Kasumi-1 (cell line): ENCODE measurements around the gene PDZD2.
"Not testable (repeated sequence)": the region's sequence is repeated elsewhere in the genome, so short reads cannot be mapped to it uniquely, and the experiment has no call there.

Experiments
- DNase-seq, 2 experiments: peaks; one replicate each; lab custom pipeline; 2025; lab: John Stamatoyannopoulos, UW

Gene PDZD2

DNA sequence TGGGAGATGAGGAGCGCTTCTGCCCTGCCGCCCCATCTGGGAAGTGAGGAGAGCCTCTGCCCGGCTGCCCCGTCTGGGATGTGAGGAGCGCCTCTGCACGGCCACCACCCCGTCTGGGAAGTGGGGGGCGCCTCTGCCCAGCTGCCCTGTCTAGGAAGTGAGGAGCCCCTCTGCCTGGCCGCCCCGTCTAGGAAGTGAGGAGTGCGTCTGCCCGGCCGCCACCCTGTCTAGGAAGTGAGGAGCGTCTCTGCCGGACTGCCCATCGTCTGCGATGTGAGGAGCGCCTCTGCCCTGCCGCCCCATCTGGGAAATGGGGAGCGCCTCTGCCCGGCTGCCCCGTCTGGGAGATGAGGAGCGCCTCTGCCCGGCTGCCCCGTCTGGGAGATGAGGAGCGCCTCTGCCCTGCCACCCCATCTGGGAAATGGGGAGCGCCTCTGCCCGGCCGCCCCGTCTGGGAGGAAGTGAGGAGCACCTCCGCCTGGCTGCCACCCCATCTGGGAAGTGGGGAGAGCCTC, 401.3 kb downstream of the PDZD2 start:
- not testable (repeated sequence) for DNase-seq

DNA sequence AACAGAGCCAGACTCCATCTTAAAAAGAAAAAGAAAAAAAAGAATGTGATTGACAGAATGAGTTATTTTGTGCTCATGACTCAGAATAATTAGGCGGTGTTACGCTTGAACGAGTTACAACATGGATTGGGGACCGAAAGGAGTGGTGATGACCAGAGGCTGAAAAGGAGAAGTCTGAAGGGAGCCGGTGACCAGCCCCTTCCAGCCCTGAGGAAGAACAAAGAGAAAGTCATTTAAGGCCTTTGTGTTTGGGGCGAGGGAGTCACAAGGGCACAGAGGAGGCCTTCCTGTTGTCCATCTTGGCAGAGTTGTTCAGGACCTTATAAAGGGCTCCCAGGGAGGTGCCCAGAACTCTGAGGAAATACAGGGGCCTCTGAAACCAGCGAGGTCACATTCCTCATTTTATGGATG, 403.6 kb downstream of the PDZD2 start:
- DNase-seq, result no peak

DNA sequence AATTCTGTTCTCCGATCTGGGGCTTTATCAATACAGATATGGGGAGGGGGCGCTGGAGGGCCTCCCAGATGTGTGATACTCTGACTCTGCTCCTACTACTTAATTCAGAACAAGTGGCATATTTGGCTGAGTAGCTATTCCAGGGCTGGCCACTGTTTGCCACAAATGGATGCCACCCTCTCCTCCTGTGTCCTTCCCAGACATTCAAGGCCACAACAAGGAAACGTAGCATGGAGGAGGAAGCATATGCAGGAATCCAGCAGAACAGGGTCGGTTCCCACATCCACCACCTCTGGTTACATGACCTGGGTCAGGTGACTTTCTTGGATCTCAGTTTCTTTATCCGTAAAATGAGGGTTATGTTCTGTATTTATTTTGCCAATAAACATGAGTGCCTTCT, 404.2 kb downstream of the PDZD2 start:
- DNase-seq, result no peak

DNA sequence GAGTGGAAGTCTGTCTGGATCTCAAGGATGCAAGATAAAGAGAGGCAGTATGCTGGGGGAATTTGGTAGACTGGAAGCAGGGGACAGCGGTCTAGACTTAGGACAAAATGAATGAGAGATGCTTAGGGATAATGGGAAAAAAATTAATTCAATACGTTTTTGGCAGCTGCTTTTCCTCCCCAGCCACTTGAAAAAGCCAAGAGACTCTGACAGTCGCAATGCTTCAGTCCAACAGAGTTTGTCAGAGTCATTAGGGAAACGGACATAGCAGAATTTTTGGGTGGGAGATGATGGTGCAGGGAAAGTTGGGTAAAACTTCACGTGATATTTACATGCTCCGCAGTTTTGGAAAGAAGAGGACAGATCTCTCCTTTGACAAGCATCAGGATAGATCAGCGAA, 405.5 kb downstream of the PDZD2 start:
- no peak for DNase-seq

DNA sequence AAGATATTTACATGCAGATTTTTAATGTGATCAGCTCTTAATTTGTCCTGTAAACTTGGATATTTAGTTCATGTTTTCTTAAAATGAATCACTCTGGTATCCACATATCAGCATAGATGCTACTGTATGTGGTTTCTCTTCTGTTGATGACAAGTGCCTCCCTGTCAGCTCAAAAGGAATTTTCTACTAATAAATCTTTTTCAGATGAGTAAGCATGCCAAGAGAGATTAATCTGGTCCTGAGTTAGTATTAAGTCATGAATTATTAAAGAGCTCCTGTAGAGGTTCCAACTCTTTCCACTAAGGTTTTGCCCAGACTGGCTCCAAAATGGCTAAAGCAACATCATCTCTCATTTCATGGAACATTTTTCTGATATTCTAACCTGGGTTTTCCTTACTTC, 406.0 kb downstream of the PDZD2 start:
- DNase-seq, result no peak

DNA sequence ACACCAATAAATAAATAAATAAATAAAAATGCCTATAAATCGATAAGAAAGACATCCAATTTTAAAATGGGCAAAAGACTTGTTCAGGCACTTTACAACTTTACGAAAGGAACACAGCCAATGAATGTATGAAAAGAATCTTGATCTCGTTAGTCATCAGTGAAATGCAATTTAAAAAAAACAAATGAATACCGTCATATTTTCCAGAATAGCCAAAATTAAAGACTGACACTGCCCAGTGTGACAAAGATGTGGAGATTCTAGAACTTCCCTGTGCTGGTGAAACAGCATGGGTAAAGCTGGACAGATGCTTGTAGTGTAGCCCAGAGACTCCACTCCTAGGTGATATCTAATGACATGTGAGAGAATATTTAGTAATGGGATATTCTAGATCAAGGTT, 408.1 kb downstream of the PDZD2 start:
- no peak for DNase-seq

DNA sequence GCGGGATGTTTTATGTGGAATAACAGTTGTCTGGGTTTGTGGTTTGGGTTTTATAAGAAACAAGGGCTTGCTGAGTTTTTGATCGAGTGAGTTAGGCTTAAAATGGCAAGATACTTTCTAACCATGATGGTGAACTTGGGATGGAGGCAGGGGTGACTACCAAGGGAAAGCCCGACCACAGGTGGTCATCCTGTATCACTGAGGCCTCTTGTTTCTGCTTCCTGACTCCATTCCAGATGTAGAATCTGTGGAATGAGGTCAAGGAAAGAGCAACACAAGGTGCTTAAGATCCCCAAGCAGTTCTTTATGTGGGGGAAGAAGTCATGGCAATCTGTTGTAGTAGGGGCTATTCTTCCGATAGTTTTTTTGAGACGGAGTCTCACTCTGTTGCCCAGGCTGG, 412.9 kb downstream of the PDZD2 start:
- no peak for DNase-seq

DNA sequence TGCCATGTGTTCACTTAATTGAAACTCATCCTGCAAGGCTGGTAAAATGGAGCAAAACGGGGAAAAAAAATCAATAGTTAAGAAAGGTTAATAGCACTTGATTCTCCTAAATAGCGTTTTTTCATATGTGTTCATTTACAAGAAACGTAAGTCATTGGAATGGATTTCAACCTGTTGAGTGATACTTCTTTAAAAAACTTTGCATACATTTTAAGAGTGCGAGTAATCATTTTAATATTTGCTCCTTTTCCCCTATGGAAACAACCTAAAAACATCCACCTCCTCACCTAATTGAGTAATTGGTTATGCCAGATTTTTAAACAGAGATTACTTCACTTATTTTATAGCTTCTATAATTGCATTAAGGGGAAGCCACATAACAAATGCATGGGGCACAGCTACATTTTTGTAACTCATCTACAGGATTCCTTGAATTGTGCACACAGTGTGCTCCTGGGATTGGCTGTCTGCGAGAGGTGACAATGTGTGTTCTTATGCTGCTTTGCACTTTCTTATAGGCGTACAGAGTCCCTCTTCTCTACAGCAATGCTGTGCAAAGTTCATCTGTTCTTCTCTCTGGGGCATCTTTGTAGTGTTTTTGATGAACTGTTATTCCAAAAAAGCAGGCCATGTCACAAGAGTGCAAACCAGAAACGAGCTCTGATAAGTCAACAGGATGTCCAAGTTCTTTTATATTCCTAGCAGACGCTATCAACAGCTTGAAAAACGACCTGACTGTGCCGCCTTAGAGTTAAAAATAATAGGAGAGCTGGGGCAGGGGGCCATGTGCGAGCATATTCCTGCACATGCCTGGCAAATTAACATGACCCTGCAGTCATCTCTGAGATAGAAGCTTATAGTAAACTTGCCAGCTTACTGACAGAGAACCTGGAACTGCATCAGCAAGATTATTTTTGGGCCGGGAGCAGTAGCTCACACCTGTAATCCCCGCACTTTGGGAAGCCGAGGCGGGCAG, 417.2 kb downstream of the PDZD2 start:
- DNase-seq, result no peak

DNA sequence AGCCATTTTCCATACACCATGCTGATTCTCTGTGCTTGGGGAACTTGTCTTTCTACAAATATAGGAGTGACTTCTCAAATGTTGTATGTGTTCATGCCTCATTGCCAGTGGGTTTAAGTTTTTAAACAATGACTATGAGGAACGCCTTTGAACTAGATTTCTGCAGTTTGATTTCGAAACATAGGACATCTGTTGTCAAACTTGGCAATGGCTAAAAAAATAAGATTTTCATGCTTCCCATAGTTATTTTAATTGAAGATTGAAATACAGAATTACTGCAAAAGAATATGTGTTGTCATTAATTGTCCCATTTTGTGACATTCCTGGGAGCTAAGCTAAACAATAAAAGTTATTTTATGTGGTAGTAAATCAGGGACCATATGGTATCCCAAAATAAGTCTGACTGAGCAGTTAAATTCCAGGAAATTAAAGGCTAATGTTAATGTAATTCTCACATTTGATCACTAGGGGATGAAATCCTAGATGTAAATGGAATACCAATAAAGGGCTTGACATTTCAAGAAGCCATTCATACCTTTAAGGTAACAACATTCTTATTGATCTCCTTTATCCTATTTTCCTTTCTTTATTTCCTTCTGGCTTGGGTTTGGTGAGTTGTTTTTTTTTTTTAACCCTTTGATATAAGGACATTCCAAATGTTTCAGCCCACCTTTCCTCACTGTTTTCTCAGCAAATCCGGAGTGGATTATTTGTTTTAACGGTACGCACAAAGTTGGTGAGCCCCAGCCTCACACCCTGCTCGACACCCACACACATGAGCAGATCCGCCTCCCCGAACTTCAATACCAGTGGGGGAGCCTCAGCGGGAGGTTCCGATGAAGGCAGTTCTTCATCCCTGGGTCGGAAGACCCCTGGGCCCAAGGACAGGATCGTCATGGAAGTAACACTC, 418.5 kb downstream of the PDZD2 start:
- peak; percentile 4 to 22 for DNase-seq

DNA sequence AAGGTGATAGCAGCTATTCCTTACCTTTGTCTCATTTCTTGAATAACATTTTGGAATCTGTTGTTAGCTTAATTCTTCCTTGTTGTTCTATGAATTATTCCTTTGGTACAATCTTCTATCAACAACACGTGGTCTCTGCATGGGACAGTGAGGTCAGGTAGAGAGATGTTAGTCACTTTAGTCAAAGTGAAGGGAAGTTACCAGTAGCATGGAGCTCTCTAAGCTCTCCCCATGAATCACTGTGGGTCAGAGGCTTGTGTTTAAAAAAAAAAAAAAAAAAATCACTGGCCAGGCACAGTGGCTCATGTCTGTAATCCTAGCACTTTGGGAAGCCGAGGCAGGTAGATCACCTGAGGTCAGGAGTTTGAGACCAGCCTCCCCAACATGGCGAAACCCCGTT, 419.2 kb downstream of the PDZD2 start:
- no peak for DNase-seq

DNA sequence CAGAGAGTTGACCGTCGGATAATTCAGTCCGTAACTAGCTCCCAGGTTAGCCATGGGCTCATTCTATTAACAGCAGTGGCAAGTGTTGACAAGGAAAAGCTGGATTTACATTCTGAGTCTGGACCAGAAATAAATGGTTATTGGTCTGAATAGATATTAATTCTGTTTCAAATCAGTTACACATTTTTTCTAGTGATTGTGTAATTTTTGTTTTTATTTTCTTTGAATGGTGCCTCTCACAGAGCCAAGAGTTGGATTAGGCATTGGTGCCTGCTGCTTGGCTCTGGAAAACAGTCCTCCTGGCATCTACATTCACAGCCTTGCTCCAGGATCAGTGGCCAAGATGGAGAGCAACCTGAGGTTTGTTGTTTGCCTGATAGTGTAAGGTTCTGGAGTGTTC, 420.1 kb downstream of the PDZD2 start:
- DNase-seq, result no peak

DNA sequence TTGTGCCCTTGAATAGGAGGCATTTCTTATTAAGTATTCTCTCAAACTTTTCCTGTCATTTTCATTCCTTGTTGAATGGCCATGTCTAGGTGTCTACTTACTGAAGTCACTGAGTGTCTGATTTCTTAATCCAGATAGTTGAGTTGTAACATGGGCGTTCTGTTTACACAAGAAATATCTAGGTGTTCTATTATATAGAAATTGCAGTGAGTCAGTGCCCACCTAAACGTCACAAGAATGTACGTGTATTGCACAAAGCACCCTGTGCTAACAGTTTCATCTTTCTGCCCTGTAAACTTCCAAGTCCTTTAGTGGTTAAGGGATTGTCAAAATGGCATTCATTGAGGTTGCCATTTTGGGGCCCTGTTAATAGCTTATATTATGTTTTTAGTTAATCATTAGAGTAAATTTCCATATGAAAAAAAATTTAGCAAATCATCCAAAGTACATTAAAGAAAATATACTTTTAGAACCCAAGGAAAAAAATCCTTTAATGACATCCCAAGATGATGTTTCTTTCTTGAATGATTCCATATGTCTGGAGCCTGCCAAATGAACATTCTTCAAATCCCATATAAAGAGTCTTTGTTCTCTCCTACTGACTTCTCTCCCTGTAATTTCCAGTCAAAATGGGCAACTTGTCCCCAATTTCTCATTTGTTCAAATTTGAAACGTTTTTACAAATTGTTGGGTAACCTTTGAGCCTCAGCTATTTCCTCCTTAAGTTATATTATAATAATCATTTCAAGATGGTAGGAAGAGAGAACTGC, 421.0 kb downstream of the PDZD2 start:
- DNase-seq, result no peak

DNA sequence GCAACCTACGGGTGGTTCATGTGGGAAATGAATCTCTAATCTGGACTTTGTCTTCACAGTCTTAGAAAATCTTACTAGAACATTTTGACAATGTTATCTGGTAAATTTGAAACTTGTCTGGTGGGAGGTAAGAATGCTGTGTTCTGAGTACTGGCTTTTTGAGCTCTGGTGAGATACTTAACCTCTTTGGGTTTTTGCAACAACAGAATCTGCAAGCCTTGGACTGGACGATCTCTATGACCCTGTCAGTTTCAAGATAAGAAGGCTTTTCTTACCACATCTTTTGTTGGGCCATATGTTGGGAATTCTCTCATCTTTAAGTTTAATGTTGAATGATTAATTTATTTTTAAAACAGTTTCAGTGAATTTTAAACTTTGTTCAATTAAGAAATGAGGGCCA, 422.3 kb downstream of the PDZD2 start:
- no peak for DNase-seq

DNA sequence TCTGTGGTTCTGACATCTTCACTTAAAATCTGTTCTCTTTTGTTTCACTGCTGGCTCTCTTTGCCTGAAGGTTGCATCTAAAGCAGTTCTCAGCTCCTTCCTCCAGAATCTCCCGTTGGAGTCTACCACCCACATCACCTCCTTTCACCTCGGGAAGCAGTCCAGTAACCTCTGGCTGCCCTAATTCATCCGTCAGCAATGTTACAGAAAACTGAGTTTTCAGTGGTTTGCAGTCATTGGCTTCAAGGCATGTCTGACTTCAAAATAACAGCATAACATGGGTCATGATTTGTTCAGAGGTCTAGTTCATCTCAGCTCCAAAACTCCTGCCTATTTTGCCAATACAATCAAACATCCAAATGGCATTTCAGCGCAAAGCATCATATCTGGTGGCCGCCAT, 427.5 kb downstream of the PDZD2 start:
- no peak for DNase-seq

DNA sequence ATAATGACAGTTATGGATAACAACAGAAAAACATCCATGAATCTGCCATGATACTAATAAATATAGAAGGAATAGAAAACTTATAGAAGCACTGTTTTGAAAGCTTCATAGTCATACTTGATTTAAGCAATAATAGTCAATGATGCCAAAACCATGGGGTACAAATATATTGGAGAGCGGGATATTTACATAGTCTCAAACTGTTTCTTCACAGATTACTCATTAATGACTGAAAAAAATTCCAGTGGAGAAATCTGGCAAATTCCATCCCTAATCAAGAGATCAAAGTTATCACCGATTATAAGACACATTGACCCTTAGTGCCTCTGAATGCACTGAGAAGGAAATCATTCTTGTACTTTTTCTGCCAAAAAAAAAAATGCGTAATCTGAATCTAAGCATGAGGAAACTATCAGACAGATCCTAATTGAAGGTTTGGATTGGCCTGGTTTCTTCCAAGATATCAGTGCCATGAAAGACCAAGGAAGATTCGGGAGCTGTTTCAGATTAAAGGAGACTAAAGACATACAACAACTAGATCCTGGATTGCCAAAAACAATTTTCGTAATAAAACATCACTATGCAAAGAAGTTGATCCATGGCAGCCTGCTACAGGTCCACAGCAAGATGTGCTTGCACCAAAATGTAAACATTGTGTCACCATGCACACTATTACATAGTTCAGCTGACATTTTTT, 429.0 kb downstream of the PDZD2 start:
- DNase-seq, result no peak

DNA sequence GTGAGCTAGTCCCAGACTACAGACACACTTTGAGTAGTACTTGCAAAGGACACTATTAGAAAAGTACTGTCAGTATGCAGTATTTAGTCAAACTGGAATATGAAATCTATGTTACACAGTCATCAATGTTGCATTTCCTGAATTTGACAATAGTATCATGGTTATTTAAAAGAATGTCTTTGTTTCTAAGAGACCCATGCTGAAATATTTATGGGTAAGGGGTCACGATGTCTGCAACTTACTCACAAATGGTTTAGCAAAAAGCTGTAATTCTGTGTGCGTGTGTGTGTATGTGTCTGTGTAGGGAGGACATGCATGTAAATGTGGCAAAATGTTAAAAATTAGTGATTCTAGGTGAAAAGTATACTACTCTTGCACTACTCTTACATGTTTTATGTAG, 429.6 kb downstream of the PDZD2 start:
- DNase-seq, result no peak

DNA sequence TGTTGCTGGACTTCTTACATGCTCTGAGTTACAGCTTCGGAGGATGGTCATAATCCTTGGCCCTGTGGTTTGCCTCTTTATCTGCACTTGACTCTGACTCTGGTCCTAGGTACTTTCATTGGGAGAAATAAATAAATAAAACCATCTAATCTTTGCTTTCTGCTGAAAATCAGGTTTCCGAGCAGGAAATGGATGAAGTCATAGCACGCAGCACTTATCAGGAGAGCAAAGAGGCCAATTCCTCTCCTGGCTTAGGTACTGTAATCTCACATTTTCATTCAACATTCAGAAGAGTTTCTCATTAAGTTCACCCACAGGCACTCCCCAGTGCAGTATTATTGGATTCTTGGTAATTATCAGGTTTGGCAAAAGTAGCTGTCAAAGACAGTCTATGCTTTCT, 430.5 kb downstream of the PDZD2 start:
- no peak for DNase-seq

DNA sequence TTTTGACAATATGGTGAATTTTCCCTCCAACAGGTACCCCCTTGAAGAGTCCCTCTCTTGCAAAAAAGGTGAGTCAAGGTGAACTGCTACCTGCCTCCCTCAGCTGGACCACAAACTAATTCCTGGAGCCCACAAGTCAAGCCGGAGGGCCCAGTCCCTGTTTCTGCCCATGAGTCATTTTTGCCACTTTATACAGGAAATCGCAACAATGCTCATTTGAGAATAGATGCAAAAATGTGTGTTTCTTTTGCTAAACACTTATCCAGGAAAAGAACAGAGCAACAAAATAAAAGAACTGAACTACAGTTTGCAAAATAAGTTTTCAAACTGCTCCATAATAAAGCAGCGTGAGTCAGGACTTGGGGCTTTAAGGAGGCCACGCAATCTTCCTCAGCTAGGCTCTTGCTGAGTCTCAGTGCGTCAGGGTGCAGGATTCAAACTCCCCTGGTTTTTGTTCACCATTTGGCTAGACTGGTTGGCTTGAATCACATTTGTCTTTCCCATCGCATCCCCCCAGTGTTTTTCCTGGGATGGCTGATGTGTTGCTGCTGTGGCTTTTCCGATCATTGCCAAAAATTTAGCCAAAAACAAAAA, 432.5 kb downstream of the PDZD2 start:
- DNase-seq, result no peak

DNA sequence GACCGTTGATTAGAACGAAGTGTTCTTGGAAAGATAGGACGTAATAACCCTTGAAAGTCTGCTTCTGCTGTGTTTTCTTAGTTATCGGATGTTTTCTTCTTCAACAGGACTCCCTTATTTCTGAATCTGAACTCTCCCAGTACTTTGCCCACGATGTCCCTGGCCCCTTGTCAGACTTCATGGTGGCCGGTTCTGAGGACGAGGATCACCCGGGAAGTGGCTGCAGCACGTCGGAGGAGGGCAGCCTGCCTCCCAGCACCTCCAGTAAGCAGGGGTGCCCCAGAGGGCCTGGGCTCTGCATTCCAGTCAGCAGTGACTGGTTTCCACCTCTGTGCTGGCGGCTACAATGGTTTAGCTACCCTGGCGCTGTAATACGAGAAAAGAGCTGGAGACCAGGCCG, 433.1 kb downstream of the PDZD2 start:
- no peak for DNase-seq

DNA sequence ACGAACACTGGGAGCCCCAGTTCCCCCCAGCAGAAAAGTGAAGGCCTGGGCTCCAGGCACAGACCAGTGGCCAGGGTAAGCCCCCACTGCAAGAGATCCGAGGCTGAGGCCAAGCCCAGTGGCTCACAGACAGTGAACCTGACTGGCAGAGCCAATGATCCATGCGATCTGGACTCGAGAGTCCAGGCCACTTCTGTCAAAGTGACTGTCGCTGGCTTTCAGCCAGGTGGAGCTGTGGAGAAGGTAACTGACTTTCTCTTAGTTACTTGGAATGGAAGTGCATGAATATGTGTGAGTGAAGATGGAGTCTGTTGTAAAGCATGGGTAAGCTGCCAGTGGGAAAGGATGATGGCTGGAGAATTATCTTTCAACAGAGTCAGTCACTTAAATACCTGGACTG, 435.5 kb downstream of the PDZD2 start:
- no peak for DNase-seq
